GM20431 (cell line): ENCODE data around the gene UNC13D.
"Not testable (repeated sequence)": the region's sequence is repeated elsewhere in the genome, so short reads cannot be mapped to it uniquely, and the experiment has no call there.

ENCODE experiments used
- in situ Hi-C: fragments of 300-500 bp; cut with MseI, MboI; formaldehyde crosslinking; loops from one replicate; pipeline ENCODE4 v1.15.0; 2020; ENCODE audit warnings: low sequenced_read_pairs; ENCODE audit not compliant: unreplicated experiment

The UNC13D gene

GRCh38 chr17:75875182-75875939, 31.2 kb upstream of the UNC13D start:
- in situ Hi-C loops, result no loop called here

DNA sequence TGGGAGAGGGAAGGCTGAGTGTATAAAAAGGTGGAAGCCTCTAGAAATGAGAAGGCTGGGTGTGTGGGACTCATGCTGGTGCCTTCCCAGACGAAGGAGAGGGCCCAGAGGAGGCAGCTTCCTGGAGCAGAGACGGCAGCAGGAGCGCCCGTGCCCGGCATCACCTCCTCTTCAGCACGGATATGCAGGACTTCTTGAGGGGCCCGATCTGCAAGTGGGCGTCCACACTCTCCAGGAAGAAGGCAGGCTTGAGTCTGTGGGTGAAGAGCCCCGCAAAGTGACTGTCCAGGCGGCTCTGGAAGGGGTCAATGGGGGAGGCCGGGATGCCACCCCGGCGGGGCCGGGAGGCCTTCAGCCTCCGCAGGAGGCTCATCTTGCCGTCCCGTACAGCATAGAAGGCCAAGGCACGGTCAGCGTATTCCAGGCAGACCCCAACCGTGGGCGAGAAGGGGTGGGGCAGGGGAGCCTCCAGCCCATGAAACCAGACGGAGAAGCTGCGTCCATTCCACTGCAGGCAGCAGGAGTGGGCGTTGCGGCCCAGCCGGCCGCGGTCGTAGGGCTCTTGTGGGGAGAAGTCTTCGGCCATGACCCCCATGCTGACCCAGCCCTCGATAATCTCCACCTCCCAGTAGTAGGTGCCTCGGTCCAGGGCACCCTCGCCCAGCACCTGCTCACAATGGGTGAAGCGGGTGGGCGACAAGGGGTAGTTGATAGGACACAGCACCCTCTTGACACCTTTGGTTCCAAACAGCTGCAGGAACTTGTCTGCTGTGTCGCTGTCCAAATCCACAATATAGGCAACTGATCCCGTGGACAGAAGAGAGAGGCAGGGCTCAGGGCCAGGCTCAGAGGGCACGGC, 30.3 kb upstream of the UNC13D start:
- in situ Hi-C loops, result no loop called here

- in situ Hi-C loops, result no loop called here
These were observed 29.6 kb upstream of the UNC13D start for GRCh38 chr17:75873587-75874322.

- in situ Hi-C loops, result no loop called here
These were observed 28.5 kb upstream of the UNC13D start for GRCh38 chr17:75872434-75873351.

DNA sequence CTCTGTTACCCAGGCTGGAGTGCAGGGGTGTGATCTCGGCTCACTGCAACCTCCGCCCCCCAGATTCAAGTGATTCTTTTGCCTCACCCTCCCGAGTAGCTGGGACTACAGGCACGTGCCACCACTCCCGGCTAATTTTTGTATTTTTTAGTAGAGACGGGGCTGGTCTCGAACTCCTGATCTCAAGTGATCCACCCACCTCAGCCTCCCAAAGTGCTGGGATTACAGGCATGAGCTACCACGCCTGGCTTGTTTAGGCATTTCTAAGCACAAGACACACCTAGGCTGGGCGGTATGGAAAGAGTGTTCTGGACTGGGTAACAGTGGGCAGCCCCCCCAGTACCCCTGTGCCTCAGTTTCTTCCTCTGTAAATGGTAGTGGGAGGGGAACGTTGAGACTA, 26.0 kb upstream of the UNC13D start:
- in situ Hi-C loops, result not testable (repeated sequence)

GRCh38 chr17:75869282-75870141, 25.3 kb upstream of the UNC13D start:
- in situ Hi-C loops, result no loop called here

DNA sequence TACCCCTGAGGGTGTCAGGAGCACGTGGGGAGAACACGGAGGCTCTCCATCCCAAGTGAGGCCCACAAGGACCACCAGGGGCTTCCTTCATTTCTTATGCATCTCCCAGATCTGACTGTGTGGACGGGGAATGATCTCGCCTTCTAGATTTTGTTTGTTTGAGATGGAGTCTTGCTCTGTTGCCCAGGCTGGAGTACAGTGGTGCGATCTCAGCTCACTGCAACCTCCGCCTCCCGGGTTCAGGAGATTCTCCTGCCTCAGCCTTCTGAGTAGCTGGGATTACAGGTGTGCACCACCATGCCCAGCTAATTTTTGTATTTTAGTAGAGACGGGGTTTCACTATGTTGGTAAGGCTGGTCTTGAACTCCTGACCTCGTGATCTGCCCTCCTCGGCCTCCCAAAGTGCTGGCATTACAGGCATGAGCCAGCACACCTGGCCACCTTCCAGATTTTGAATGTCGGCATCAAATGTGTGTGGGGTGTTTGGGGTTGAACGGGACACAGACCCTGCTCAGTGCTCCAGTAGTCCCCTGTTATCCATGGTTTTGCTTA, 24.6 kb upstream of the UNC13D start:
- in situ Hi-C loops, result not testable (repeated sequence)

GRCh38 chr17:75865404-75866188, 21.4 kb upstream of the UNC13D start:
- in situ Hi-C loops, result not testable (repeated sequence)

- in situ Hi-C loops, result not testable (repeated sequence)
These were observed 20.7 kb upstream of the UNC13D start for GRCh38 chr17:75864887-75865286.

GRCh38 chr17:75864448-75864871, 20.3 kb upstream of the UNC13D start:
- in situ Hi-C loops, result no loop called here

DNA sequence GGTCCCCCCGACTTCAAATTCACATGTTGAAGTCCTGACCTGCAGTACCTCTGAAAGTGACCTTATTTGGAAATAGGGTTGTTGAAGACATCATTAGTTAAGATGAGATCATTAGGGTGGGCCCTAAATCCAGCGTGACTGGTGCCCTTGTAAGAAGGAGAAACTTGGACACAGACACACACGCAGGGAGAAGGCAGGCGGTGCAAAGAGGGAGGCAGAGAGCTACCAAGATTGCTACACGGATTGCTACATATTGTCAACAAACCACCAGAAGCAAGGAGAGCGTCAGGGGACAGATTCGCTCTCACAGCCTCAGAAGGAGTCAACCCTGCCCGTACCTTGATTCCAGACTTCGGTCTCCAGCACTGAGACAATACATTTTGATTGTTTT, 17.7 kb upstream of the UNC13D start:
- in situ Hi-C loops, result no loop called here

DNA sequence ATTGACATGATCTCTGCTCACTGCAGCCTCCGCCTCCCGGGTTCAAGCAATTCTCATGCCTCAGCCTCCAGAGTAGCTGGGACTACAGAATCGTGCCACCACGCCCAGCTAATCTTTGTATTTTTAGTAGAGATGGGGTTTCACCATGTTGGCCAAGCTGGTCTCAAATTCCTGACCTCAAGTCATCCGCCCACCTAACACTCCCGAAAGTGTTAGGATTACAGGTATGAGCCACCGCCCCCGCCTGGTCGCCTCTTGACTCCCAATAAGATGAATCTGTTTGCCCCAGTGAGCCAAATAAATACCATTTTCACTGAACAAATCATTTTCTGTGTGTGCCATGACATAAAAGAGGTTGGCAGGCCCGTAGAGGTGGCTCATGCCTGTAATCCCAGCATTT, 15.2 kb upstream of the UNC13D start:
- in situ Hi-C loops, result not testable (repeated sequence)

DNA sequence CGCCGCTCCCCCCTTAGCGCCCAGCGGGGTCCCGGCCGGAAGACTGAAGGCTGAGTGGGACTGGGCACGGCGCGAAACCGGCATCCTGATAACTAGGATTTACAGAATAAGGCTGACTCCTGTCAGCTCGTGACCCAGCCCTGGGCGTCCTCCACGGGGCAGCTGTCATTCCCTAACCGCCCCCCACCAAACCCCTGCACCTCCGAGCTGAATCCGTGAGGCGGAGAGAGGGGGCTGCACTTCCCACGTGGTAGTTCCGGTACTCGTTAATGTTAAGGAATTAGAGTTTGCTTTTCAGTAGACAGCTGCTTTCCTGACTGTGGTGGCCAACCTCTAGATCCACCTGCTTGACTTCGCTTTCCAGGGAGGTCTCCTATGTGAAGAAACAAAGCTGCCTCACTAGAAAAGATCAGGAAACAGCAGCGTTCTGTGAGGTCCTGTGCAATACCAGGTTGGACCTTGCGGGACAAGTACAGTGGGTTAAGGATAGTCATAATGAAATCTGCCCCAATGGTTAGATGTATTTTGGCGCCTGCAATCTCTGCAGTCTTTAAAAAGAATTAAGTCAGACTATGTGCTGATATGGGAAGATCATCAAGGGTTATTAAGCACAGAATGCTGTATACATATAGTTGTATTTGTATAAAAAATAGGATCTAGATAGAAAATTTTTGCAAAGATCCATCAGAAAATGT, 12.0 kb upstream of the UNC13D start:
- in situ Hi-C loops, result no loop called here

- in situ Hi-C loops, result no loop called here
These were observed 11.3 kb upstream of the UNC13D start, which contains the start of gene WBP2 for GRCh38 chr17:75855310-75856061. TSS of gene WBP2 (minus strand) at chr17:75855335. CDS start at chr17:75855297, 38 bp downstream.

GRCh38 chr17:75854881-75855309, 10.7 kb upstream of the UNC13D start:
- in situ Hi-C loops, result no loop called here

- in situ Hi-C loops, result no loop called here
These were observed 10.0 kb upstream of the UNC13D start for GRCh38 chr17:75854101-75854748.
